ENCODE measurements around the gene GALNT16.

DNA sequence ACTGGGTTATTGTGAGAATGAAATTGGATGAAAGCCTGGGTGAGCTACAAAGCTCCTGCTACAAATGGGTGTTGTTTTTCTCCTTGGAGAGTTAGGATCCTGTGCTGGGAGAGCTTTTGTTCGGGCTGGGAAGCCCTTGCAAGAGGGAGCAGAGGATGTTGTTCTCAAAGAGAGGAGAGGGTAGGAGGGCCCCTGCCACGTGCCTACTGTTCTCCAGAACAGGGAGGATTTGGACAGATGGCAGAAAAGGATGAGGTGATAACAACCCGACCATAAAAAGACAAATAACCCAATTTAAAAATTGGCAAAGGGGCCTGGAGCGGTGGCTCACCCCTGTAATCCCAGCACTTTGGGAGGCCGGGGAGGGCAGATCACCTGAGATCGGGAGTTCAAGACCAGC is 68.8 kb downstream of the GALNT16 start:
- TF ChIP-seq, protein P1, sequence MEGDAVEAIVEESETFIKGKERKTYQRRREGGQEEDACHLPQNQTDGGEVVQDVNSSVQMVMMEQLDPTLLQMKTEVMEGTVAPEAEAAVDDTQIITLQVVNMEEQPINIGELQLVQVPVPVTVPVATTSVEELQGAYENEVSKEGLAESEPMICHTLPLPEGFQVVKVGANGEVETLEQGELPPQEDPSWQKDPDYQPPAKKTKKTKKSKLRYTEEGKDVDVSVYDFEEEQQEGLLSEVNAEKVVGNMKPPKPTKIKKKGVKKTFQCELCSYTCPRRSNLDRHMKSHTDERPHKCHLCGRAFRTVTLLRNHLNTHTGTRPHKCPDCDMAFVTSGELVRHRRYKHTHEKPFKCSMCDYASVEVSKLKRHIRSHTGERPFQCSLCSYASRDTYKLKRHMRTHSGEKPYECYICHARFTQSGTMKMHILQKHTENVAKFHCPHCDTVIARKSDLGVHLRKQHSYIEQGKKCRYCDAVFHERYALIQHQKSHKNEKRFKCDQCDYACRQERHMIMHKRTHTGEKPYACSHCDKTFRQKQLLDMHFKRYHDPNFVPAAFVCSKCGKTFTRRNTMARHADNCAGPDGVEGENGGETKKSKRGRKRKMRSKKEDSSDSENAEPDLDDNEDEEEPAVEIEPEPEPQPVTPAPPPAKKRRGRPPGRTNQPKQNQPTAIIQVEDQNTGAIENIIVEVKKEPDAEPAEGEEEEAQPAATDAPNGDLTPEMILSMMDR (conservative IDR thresholded peaks at IDR 0.05; ENCODE audit: low read length): no peak
- TF ChIP-seq EZH2phosphoT487 (IDR thresholded peaks at IDR 0.05; ENCODE audit: borderline replicate concordance, low read depth, low read length): no peak

Data from OCI-LY7 (cell line).